K562 (cell line): ENCODE measurements around the gene PPP1R3C. TPM values are rescaled to one million over a fixed set of nuclear protein-coding genes. Genes with fewer than 3 reads are reported as not detected.

ENCODE experiments used
- CBX5 ChIP-seq: IDR thresholded peaks from 2 replicates; pipeline ENCODE4 v1.6.1; 2014; ENCODE audit warnings: low read depth, borderline replicate concordance
- GABPB2 ChIP-seq: fragments of 250-450 bp; sonication (Bioruptor Pico); conservative IDR thresholded peaks from 2 replicates; pipeline ENCODE4 v1.5.1; 2021; ENCODE audit warnings: mild to moderate bottlenecking
- HDAC2 ChIP-seq: fragments of 450-650 bp; IDR thresholded peaks from 2 replicates; pipeline ENCODE4 v1.6.1; 2016; ENCODE audit warnings: mild to moderate bottlenecking
- JUNB ChIP-seq: fragments of 450-650 bp; formaldehyde crosslinking; conservative IDR thresholded peaks from 2 replicates; pipeline ENCODE4 v1.4.0; 2020; ENCODE audit warnings: mild to moderate bottlenecking
- NFRKB ChIP-seq: fragments of 450-650 bp; IDR thresholded peaks from 2 replicates; pipeline ENCODE4 v1.6.1; 2016; ENCODE audit warnings: low read depth
- SAFB ChIP-seq: fragments of 200-400 bp; formaldehyde crosslinking; IDR thresholded peaks from 2 replicates; pipeline ENCODE4 v1.6.1; 2017; ENCODE audit warnings: low read depth, low read length, borderline replicate concordance
- STAT5A ChIP-seq: IDR thresholded peaks from 2 replicates; pipeline ENCODE4 v1.6.1; 2012; ENCODE audit warnings: low read length, inconsistent platforms, borderline replicate concordance
- TCFL5 ChIP-seq: fragments of 250-450 bp; sonication (Bioruptor Pico); conservative IDR thresholded peaks from 2 replicates; pipeline ENCODE4 v1.6.1; 2021; ENCODE audit warnings: mild to moderate bottlenecking, moderate library complexity, matching md5 sums
- XRCC3 ChIP-seq: fragments of 450-650 bp; IDR thresholded peaks from 2 replicates; pipeline ENCODE4 v1.6.1; 2017; ENCODE audit warnings: mild to moderate bottlenecking, moderate library complexity
- ZBTB5 ChIP-seq: fragments of 450-650 bp; IDR thresholded peaks from 2 replicates; pipeline ENCODE4 v1.6.1; 2017; ENCODE audit warnings: antibody characterized with exemption
- ZNF143 ChIP-seq: sonication (generic); formaldehyde crosslinking; IDR thresholded peaks from 2 replicates; pipeline ENCODE4 v1.9.0; 2022; ENCODE audit warnings: mild to moderate bottlenecking, missing genetic modification reagents
- ZNF24 ChIP-seq: fragments of 450-650 bp; IDR thresholded peaks from 2 replicates; pipeline ENCODE4 v1.6.1; 2016
- ZNF253 ChIP-seq: fragments of 250-450 bp; sonication (Bioruptor Pico); conservative IDR thresholded peaks from 2 replicates; pipeline ENCODE4 v1.6.1; 2021; ENCODE audit warnings: mild to moderate bottlenecking
- ZNF589 ChIP-seq: fragments of 200-800 bp; sonication (Bioruptor generic); IDR thresholded peaks from 2 replicates; pipeline ENCODE4 v1.6.1; 2016; ENCODE audit warnings: low read depth, missing genetic modification characterization, missing compliant biosample characterization
- ZNF77 ChIP-seq: fragments of 250-450 bp; sonication (Bioruptor Pico); IDR thresholded peaks from 2 replicates; pipeline ENCODE4 v1.5.0; 2020
- polyA plus RNA-seq, 8 experiments: library from polyadenylated mRNA; depleted of rRNA in 4 of 8; stranded (reverse) in 5 of 8; unstranded in 3 of 8; fragments of >200 nt; fragmentation: Nextera tagmentation in 2 of 8; fragmentation: Illumina TruSeq in 1 of 8; extraction: Ambion mirVana in 2 of 8; extraction: Trizol in 1 of 8; gene quantifications; 2 replicates each; pipeline versions ENCODE4 v1.2.1 to v1.2.3, GENCODE V29; 2011 to 2014; ENCODE audit warnings: inconsistent platforms in 1 of 8, missing spikeins in 1 of 8
- total RNA-seq, 7 experiments: library from RNA; depleted of rRNA in 6 of 7; stranded (reverse); fragments of >200 nt in 6 of 7; fragmentation: Illumina TruSeq in 2 of 7; extraction: Trizol in 2 of 7; gene quantifications; 2 replicates each; pipeline versions ENCODE4 v1.2.1 to v1.2.3, GENCODE V29; 2011 to 2021; ENCODE audit warnings: low replicate concordance in 1 of 7
- TF ChIP-seq, protein P1 (sequence below), 2 experiments: fragments of 450-650 bp in 1 of 2; sonication (generic) in 1 of 2; formaldehyde crosslinking in 1 of 2; IDR thresholded peaks; 2 replicates each; pipeline versions ENCODE4 v1.7.1 to v1.9.0; 2016 to 2022; ENCODE audit warnings: inconsistent platforms in 1 of 2, mild to moderate bottlenecking in 1 of 2, missing genetic modification reagents in 1 of 2
- TF ChIP-seq, protein P2 (sequence below): fragments of 450-650 bp; conservative IDR thresholded peaks from 2 replicates; pipeline ENCODE4 v1.6.1; 2016; ENCODE audit warnings: missing genetic modification characterization, low read depth, mild to moderate bottlenecking, missing compliant biosample characterization, moderate library complexity

Gene PPP1R3C
- total and polyA plus RNA-seq, 9 of the 15 experiments (the other 6 are each of a cell fraction or from before 2014, with no cell fraction given) = 0.06 to 0.24 (median 0.12) TPM; not detected in 3

- TF ChIP-seq ZNF77 (no peak), NFRKB (no peak), XRCC3 (no peak), HDAC2 (peak; percentile 32; the same call in 1 of the 2 replicates), SAFB (no peak), ZBTB5 (no peak), JUNB (CRISPR knock-in tag) (no peak), ZNF24 (no peak), STAT5A (no peak), ZNF253 (CRISPR knock-in tag) (no peak), TCFL5 (CRISPR knock-in tag) (no peak), ZNF143 (CRISPR knock-in tag) (no peak), ZNF589 (CRISPR knock-in tag) (no peak), CBX5 (no peak), GABPB2 (CRISPR knock-in tag) (no peak)
- TF ChIP-seq, protein P1, sequence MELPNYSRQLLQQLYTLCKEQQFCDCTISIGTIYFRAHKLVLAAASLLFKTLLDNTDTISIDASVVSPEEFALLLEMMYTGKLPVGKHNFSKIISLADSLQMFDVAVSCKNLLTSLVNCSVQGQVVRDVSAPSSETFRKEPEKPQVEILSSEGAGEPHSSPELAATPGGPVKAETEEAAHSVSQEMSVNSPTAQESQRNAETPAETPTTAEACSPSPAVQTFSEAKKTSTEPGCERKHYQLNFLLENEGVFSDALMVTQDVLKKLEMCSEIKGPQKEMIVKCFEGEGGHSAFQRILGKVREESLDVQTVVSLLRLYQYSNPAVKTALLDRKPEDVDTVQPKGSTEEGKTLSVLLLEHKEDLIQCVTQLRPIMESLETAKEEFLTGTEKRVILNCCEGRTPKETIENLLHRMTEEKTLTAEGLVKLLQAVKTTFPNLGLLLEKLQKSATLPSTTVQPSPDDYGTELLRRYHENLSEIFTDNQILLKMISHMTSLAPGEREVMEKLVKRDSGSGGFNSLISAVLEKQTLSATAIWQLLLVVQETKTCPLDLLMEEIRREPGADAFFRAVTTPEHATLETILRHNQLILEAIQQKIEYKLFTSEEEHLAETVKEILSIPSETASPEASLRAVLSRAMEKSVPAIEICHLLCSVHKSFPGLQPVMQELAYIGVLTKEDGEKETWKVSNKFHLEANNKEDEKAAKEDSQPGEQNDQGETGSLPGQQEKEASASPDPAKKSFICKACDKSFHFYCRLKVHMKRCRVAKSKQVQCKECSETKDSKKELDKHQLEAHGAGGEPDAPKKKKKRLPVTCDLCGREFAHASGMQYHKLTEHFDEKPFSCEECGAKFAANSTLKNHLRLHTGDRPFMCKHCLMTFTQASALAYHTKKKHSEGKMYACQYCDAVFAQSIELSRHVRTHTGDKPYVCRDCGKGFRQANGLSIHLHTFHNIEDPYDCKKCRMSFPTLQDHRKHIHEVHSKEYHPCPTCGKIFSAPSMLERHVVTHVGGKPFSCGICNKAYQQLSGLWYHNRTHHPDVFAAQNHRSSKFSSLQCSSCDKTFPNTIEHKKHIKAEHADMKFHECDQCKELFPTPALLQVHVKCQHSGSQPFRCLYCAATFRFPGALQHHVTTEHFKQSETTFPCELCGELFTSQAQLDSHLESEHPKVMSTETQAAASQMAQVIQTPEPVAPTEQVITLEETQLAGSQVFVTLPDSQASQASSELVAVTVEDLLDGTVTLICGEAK (IDR thresholded peaks at IDR 0.05) = no peak
- TF ChIP-seq, protein P1 (CRISPR knock-in tag; IDR thresholded peaks at IDR 0.05) = no peak
- TF ChIP-seq, protein P2, sequence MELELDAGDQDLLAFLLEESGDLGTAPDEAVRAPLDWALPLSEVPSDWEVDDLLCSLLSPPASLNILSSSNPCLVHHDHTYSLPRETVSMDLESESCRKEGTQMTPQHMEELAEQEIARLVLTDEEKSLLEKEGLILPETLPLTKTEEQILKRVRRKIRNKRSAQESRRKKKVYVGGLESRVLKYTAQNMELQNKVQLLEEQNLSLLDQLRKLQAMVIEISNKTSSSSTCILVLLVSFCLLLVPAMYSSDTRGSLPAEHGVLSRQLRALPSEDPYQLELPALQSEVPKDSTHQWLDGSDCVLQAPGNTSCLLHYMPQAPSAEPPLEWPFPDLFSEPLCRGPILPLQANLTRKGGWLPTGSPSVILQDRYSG = no peak
Observed at GRCh38 chr10:91590904-91591796, 41.7 kb downstream of the PPP1R3C start (continued).
